Right cardiac atrium (tissue), 5 donors: ENCODE data around the gene CCSER2. TPM values are rescaled to one million over a fixed set of nuclear protein-coding genes. Genes with fewer than 3 reads are reported as not detected.
A peak's percentile ranks its signal among the peaks of the same experiment; 100 is the strongest.

Experiments used
- ATAC-seq, 2 donors: fragments of 200-7000 bp; cut with Tn5 transposase; one replicate each; pipeline versions ENCODE4 v1.8.0 to v1.9.1; 2020; ENCODE audit warnings: moderate library complexity in 2 of 2, mild to moderate bottlenecking in 1 of 2
- DNase-seq, 3 donors: peaks; one replicate each; pipeline ENCODE4 v3.0.0-alpha.2; 2020
- H3K27ac ChIP-seq: one replicate; pipeline ENCODE4 v1.5.1; 2013; ENCODE audit warnings: mild to moderate bottlenecking, low read length, control low read depth, moderate library complexity
- H3K27me3 ChIP-seq: one replicate; pipeline ENCODE4 v1.6.1; 2013; ENCODE audit not compliant: control insufficient read depth, insufficient read depth
- H3K4me1 ChIP-seq: one replicate; pipeline ENCODE4 v1.6.1; 2013; ENCODE audit warnings: low read length; ENCODE audit not compliant: control insufficient read depth, insufficient read depth
- H3K4me3 ChIP-seq: one replicate; pipeline ENCODE4 v1.5.1; 2013; ENCODE audit warnings: low read length, control low read depth
- H3K9me3 ChIP-seq: one replicate; pipeline ENCODE4 v1.6.1; 2013; ENCODE audit warnings: low read length; ENCODE audit not compliant: control insufficient read depth
- WGBS: extraction: QIAGEN DNeasy Blood & Tissue Kit; methylation state at CpG from one replicate; pipeline ENCODE4 v1.1.7; 2013; 5-methylcytosine and 5-hydroxymethylcytosine counted together
- intact Hi-C, 4 donors: fragments of 100-400 bp; cut with DNase I; formaldehyde crosslinking; loops; one replicate each; pipeline versions ENCODE4 v1.11.0 to v1.14.0; 2022 to 2023
- polyA plus RNA-seq: library from polyadenylated mRNA; stranded (reverse); fragments of 200-250 nt; gene quantifications from one replicate; pipeline ENCODE4 v1.2.3, GENCODE V29; 2013
- total RNA-seq, 4 donors: library from RNA; stranded (reverse); fragmentation: NEBNext Ultra II Directional; extraction: Animal tissue kit (Norgen Biotek cat#: 25700); gene quantifications; one replicate each; pipeline ENCODE4 v1.2.1, GENCODE V29; 2021
- donor health status: healthy with polysubstance abuse.
- donor health status: DM: no; HTN: yes; CAD: no.
- donor health status: DM: no; HTN: no; CAD: no.
- donor health status: DM: no; HTN: yes; CAD: no; lungs with severe emphysema.
- donor health status: DM: yes; HTN: yes; CAD: no.

Gene CCSER2
- total and polyA plus RNA-seq, 5 donors, result 30.7 to 176 (median 148) TPM

GRCh38 chr10:84293574-84294016, 34.8 kb upstream of the CCSER2 start:
- 36% methylated on average over 4 of the region's 4 CpGs for WGBS
- Histone ChIP-seq H3K4me1 (no peaks in the 10 kb centered on the region), H3K9me3 (no peaks in the 10 kb centered on the region), H3K27me3 (no peaks in the 10 kb centered on the region), H3K27ac (no peak overlapping the region), H3K4me3 (no peak overlapping the region)
- ATAC-seq (no peak), DNase-seq (no peak)
- intact Hi-C loops, result no loop called here

GRCh38 chr10:84294766-84295447, 33.5 kb upstream of the CCSER2 start:
- no peak for DNase-seq
- Histone ChIP-seq H3K27me3 (no peaks in the 10 kb centered on the region), H3K4me3 (no peak overlapping the region), H3K27ac (no peak overlapping the region), H3K4me1 (no peaks in the 10 kb centered on the region), H3K9me3 (no peaks in the 10 kb centered on the region)
- ATAC-seq, result no peak
- intact Hi-C loops, result no loop called here
- WGBS, result 87% methylated on average over 1 of the region's 1 CpG

- peak; percentile 74 to 91 for ATAC-seq
- Histone ChIP-seq H3K4me3 (no peak overlapping the region), H3K27ac (peak overlapping the region; percentile 10), H3K4me1 (no peaks in the 10 kb centered on the region), H3K27me3 (no peaks in the 10 kb centered on the region), H3K9me3 (no peaks in the 10 kb centered on the region)
- DNase-seq, result peak in 2 of 3 donors; percentile 19 to 46
- intact Hi-C loops, result no loop called here
- 56% methylated on average over 10 of the region's 10 CpGs for WGBS
Observed at GRCh38 chr10:84296091-84296981, 32.1 kb upstream of the CCSER2 start.

DNA sequence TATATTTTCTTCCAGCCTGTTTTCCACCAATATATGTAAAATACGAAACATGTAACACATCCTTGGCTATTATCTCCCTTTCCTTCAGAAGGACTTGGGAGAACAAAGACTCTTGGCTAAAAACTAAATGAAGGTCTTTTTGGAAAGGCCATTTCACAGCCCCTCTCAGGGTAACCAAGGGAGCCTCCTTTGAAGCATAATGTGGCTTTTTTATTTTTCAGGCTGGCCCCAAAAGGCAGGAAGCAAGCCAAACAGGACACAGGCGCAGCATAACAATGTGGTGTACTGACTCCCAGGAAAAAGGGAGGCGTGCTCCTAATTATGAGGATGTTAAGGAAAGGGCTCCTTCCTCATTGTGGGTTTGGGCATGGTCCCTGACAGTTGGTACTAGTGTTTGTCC, 30.3 kb upstream of the CCSER2 start:
- no peak overlapping the region for H3K4me3 ChIP-seq
- no peaks in the 10 kb centered on the region for H3K4me1 ChIP-seq
- intact Hi-C loops, result no loop called here
- ATAC-seq, result no peak
- no peak for DNase-seq
- no peaks in the 10 kb centered on the region for H3K9me3 ChIP-seq
- no peaks in the 10 kb centered on the region for H3K27me3 ChIP-seq
- H3K27ac ChIP-seq, result no peak overlapping the region
- WGBS, result 75% methylated on average over 3 of the region's 3 CpGs

- no peak overlapping the region for H3K4me3 ChIP-seq
- H3K27me3 ChIP-seq, result no peaks in the 10 kb centered on the region
- DNase-seq (no peak), ATAC-seq (no peak)
- intact Hi-C loops, result no loop called here
- no peaks in the 10 kb centered on the region for H3K4me1 ChIP-seq
- H3K27ac ChIP-seq, result no peak overlapping the region
- 58% methylated on average over 2 of the region's 2 CpGs for WGBS
- H3K9me3 ChIP-seq, result no peaks in the 10 kb centered on the region
Observed at GRCh38 chr10:84302223-84302622, 26.2 kb upstream of the CCSER2 start.

GRCh38 chr10:84306751-84307384, 21.5 kb upstream of the CCSER2 start:
- Histone ChIP-seq H3K4me3 (no peak overlapping the region), H3K27ac (no peak overlapping the region), H3K27me3 (no peaks in the 10 kb centered on the region), H3K9me3 (no peaks in the 10 kb centered on the region), H3K4me1 (no peaks in the 10 kb centered on the region)
- DNase-seq, result no peak
- 77% methylated on average over 4 of the region's 4 CpGs for WGBS
- no peak for ATAC-seq
- intact Hi-C loops, result loop anchor here in 1 of 4 donors (5.0 kb wide), 1 partner anchor 280 kb away; no protein-coding TSS in a partner anchor

DNA sequence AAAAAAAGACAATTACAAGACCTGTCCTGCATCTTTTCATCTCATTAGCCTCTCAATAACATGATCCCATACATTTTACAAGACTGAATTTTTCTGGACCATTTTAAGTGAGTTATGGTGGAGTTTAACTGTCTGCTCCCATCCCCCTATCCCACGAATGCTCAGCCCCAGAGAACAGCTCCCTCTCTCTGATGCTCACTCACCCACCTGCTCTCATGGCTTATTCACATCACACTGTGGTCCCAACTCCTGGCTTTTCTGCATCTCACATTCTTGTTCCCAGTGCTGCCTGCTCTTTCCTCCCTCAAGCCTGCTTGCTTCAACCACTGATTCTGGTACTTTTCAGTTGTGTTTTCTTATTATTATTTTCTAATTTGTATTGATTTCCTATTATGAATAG, 20.4 kb upstream of the CCSER2 start:
- WGBS, result 58% methylated on average over 1 of the region's 1 CpG
- no peak for DNase-seq
- no peak overlapping the region for H3K27ac ChIP-seq
- no peaks in the 10 kb centered on the region for H3K9me3 ChIP-seq
- H3K4me1 ChIP-seq, result no peaks in the 10 kb centered on the region
- intact Hi-C loops, result loop anchor here in 1 of 4 donors (5.0 kb wide), 1 partner anchor 279 kb away; no protein-coding TSS in a partner anchor
- no peaks in the 10 kb centered on the region for H3K27me3 ChIP-seq
- no peak for ATAC-seq
- H3K4me3 ChIP-seq, result no peak overlapping the region

DNA sequence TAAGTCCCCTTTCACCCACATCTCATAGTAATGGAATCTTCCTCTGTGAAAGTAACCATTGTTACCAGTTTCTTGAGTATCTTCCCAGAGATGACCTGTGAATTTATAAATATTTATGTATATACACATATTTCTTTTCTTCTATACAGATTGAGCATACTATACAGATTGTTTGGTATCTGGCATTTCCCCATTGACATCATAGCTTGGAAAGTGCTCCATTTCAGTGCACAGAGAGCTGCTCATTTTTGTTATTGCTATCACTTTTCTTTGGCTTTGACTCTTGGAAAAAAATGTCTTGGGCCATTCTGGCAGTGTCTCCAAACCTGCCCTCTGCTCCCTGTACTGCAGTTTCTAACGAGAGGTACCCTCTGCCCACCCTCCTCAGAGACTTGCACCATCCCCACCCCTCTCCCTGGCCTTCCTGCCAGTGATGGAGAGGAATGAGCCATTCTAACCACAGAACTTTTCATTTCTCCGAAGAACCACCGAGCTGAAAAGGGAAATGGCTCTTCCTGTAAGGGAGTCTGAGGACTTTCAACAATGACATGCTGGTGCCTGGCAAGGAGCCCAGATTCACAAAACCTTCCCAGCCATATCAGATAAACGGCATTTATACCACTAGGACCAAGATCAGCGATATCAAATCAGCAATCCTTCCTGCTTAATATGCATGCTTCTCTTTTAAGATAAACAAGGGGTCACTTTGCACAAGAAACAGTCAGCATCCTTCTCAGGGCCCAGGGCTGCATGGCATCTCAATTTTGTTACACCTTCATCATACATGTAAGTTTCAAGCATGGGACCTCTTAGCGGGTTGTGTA, 19.7 kb upstream of the CCSER2 start:
- Histone ChIP-seq H3K9me3 (no peaks in the 10 kb centered on the region), H3K4me1 (no peaks in the 10 kb centered on the region), H3K27me3 (no peaks in the 10 kb centered on the region), H3K4me3 (no peak overlapping the region), H3K27ac (peak overlapping the region; percentile 33)
- intact Hi-C loops, result loop anchor here in 1 of 4 donors (5.0 kb wide), 1 partner anchor 279 kb away; no protein-coding TSS in a partner anchor
- WGBS, result 22% methylated on average over 6 of the region's 6 CpGs
- ATAC-seq (peak; percentile 70 to 80), DNase-seq (peak; percentile 56 to 72 (median 59))

- Histone ChIP-seq H3K4me1 (no peaks in the 10 kb centered on the region), H3K27ac (no peak overlapping the region), H3K27me3 (no peaks in the 10 kb centered on the region), H3K4me3 (no peak overlapping the region), H3K9me3 (no peaks in the 10 kb centered on the region)
- 89% methylated on average over 2 of the region's 2 CpGs for WGBS
- intact Hi-C loops, result no loop called here
- DNase-seq, result no peak
- no peak for ATAC-seq
Observed at GRCh38 chr10:84310470-84310869, 17.9 kb upstream of the CCSER2 start.

GRCh38 chr10:84311576-84311975, 16.8 kb upstream of the CCSER2 start:
- no peak for ATAC-seq
- Histone ChIP-seq H3K9me3 (no peaks in the 10 kb centered on the region), H3K4me1 (no peaks in the 10 kb centered on the region), H3K27ac (no peak overlapping the region), H3K4me3 (no peak overlapping the region), H3K27me3 (no peaks in the 10 kb centered on the region)
- no peak for DNase-seq
- 90% methylated on average over 8 of the region's 8 CpGs for WGBS
- intact Hi-C loops, result no loop called here
